CD4-positive, alpha-beta T cell treated with Interferon alpha-2 for 1 hour (primary cell): ENCODE results near the gene DNASE2B.

Experiments used
- DNase-seq, 2 donors: peaks; one replicate each; pipeline ENCODE4 v3.0.0-alpha.2; 2020 to 2022

DNASE2B gene

DNA sequence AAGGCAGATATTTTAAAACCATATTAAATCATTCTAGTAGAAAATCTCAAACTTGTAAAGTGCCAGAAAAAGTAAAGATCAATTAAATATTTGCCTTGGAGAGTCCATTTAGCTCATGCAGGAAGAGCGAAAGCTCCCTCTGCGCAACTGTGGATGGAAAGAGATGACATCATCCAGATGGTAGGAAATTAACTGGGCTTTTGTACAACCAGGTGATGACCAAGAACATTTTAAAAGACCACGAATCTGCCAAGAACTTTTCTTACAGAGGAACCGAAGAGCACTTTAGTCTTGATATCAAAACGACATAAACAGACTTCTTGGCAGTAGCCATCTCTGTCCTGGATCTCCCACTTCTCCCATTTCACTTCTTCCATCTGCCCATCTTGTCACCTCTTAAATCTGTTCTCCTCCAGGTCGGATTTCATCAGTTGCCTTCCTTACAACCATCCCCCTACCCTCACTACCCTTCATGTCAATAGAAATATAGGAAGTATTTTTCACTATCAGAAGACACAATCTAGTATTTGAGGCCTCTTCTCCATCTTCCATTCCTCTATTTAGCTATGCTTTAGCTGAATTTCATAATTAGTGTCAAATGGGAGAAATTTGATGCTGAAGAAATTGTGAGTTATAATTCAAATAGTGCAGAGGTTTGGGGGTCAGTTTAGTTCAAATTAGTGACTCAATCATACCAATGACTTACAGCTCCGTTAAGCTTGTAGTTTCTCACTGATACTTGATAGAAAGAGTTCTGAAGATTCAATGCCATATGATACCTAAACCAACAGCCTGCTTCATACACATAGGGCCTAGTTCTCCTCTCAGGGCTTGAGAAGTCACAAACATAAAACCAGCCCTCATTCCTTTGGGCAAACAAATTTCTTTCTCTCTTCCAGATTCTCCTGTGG is 22.0 kb upstream of the DNASE2B start:
- DNase-seq: no peak

GRCh38 chr1:84377480-84378095 is 20.7 kb upstream of the DNASE2B start:
- no peak for DNase-seq

- no peak for DNase-seq
These were observed 19.0 kb upstream of the DNASE2B start for GRCh38 chr1:84379138-84379916.

DNA sequence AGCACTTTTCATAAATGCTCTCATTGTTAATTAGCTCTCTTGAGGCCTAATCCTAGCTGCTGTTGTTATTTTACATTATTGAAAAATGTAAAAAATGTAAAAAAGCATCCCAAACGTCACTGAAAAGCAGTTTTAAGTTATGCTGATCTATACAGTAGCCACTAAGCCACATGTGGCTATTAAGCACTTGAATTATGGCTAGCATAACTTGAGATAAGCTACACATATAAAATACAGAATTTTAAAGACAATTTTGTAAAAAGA is 18.4 kb upstream of the DNASE2B start:
- no peak for DNase-seq

- DNase-seq: no peak
These were observed 16.2 kb upstream of the DNASE2B start for GRCh38 chr1:84382127-84382526.

GRCh38 chr1:84385347-84385746 is 12.9 kb upstream of the DNASE2B start:
- no peak for DNase-seq

DNA sequence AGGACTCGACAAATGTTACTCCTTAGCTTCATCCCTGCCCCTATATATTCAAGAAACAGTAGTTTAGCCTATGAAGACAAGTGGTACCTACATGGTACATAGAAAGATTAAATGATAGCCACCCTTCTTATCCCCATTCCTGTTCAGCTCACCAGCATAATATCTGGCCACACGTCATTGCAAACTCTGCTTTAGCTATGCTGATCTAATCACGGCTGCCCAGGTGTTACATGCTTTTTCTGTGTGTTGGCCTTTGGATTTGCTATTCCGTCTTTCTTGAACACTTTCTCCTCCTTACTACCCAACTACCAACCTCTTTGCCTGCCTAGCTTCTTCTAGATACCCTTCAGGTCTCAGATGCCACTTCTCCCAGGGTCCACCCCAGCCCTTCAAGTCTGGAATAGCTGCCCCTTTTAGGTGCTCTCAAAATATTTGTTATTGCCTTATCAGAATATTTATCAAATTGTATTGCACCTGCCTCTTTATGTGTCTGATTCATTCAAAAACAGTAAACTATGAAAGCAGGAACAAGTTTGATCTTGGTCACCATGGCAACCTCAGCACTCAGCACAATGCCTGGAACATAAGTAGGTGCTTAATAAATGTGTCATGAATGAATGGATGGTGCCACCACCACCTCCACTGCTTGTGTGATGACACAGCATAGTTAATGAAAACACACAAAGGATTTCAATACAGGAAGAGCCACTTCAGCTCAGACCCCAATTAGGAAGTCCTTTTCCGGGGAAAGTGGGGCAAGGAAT is 11.4 kb upstream of the DNASE2B start:
- DNase-seq: no peak

DNA sequence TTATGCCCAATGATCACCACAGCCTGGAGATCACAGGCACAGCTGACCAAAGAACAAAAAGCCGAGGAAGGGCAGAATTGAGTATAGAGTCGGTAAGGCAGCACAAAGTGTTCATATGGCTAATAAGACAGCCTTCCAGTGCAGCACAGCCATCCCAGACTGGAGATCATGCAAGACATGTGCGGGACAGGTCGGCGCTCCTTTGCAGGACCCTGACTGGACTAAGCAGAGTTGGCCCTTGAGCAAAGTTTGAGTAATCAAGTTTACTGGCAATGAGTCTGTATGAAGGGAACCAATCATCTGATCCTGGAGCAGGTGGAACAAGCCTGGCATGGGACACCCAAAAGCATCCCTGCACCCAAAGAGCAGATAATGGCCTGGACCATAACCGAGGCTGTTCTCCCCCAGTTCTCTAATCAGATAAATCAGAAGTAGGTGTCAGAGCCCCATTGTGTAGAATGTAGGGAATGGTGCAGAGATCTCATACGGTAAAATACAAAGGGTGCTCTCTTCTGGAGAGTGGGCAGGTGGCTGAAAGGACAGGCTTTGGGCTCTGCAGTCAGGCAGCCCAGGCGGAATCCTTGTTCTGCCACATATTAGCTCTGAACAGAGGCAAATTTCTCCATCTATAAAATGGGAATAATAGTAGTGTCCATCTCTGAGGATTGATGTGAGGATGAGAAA is 10.7 kb upstream of the DNASE2B start:
- DNase-seq: no peak

- DNase-seq: no peak
These were observed 8.1 kb upstream of the DNASE2B start for GRCh38 chr1:84390226-84390625.

DNA sequence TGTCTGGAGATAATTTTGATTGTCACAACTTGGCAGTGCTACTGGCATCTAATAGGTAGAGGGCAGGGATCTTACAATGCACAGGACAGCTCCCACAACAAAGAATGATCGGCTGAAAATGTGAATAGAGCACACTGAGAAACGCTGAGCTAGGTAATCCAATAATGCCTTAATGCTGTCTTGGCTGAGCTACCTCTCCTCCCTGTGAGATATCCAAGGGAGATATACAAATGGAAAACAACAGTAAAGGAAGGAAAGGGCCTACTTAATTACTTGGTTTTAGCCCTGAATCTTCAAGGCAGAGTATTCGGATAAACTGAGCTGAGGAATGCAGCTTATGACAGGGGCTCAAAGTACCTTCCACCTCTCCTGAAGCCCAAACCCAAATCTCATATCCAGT is 2.9 kb downstream of the DNASE2B start:
- no peak for DNase-seq

- DNase-seq: no peak
These were observed 3.8 kb downstream of the DNASE2B start for GRCh38 chr1:84402060-84402459.

DNA sequence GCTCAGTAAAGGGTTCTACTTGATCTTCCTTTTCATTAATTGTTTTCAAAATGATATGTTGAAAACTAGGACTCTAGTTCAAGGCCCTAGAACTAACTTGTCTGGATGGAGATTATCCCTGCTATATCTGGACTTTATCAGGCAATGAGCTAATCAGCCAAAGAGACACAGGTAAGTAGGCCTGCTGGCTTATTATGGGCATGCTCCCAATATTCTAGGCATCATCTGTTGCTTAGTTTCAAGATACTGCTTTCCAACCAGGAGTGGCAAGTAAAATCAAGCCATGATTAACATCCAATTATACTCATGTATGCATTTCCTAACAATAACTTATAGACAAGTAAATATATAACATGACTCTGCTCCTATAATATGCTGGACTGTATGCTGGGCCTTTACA is 4.2 kb downstream of the DNASE2B start:
- no peak for DNase-seq

- DNase-seq: peak in 1 of 2 donors; percentile 4
These were observed 5.1 kb downstream of the DNASE2B start for GRCh38 chr1:84403347-84403746.

- DNase-seq: no peak
These were observed 8.1 kb downstream of the DNASE2B start for GRCh38 chr1:84406346-84406861.

- no peak for DNase-seq
These were observed 9.2 kb downstream of the DNASE2B start for GRCh38 chr1:84407524-84407923.

DNA sequence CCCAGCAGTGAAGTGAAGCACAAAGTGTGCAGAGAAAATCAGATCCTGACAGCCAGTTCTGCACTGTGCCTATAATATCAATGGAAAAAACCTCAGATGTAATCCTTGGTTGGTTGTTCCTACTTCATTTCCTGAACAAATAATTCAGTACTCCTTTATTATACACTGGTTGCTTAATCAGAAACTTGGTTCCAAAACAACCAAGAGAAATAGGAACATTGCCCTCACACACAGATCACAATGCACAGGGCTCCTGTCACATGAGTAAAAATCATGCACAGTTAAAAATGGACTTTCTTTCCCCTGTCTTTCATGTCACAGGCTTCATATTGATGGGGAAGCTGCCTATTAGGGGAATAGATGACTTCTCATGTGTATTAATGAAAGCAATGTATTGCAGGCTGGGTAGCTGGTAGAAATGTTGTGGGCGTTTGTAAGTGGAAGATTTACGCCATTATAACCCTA is 9.7 kb downstream of the DNASE2B start:
- no peak for DNase-seq

DNA sequence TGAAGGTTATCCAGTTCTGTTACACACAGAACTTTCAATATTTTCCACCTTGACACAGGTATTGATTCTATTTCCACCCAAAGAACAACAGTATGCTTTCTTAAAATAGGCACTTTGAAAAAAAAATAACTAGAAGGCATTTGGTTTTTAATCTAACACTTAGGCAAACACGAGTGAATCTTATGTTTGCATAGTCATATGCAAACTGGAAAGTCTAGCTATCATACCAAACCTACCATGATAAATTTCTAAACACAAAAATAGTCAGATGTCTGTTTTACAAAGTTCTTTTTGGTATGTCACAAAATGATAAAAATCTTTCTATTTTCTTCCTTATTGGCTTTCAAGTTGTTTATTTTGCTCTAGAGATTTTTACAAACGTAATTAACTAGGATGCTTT is 11.6 kb downstream of the DNASE2B start:
- DNase-seq: no peak

DNA sequence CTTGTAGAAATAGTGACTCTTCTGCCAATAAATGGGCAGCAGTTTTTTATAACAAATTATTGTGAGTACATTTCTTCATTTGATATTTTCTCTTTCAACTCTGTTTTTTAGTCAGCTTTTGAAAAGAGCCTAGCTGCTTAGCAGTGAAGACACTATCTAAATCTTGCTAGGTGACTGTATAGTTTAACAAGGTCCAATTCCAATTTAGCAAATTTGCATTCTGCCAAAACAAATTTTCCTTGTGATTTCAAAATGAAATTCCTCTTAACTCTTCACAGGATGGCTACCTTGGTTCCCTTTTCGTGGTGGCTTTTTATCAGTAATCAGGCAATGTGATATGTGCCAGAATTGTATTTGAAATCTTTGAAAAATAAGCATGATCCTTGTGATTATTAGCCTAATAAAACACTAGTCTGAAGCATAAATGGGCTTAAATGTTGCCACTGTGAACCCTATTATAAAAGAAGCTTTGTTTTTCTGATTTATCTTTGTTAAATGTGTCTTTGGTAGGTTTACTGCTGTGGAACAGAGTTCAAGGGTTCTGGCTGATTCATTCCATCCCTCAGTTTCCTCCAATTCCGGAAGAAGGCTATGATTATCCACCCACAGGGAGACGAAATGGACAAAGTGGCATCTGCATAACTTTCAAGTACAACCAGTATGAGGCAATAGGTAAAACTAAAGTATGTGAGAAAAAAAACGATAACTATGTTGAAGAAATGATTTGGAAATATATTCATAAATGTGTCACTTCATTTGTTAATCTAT is 12.2 kb downstream of the DNASE2B start:
- no peak for DNase-seq

DNA sequence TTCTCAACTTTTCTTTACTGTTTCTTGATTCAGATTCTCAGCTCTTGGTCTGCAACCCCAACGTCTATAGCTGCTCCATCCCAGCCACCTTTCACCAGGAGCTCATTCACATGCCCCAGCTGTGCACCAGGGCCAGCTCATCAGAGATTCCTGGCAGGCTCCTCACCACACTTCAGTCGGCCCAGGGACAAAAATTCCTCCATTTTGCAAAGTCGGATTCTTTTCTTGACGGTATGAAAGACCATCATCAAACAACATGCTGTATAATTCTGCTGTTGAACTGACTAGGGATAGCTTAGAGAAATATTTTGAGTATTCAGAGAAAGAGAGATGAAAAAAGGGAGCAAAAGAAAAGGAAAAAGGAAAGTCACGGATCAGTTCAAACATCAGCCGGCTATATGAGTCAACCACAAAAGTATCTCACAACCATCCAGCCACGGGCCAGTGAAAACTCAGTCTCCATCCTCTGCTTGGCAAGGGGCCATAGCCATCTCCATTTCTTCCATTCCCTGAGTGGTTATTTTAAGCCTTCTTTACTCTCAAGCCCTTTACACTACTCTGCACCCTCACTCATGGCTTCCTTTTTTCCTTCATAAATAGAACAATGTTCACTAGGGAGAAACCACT is 14.1 kb downstream of the DNASE2B start:
- DNase-seq: no peak

GRCh38 chr1:84415396-84415795 is 17.1 kb downstream of the DNASE2B start:
- DNase-seq: no peak

DNA sequence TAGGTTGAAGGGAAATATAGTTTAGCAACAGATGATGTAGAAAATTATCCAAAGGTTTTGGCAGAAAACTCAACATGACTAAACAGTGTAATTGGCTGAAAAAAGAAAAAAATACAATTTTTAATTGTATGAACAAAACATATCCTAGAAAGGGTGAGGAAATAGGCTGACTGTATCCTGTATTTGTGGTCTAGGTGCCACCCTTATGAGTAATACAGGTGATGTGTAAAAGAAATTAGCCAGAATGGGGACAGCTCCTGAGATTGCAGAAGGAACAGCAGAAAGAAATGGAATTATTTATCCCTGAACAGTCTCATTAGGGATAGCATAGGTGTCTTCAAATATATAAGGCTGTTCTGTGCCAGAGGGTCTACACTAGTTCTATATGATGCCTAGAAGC is 24.6 kb downstream of the DNASE2B start:
- DNase-seq: no peak
